Fibroblast of skin of scalp (primary cell): ENCODE results near the gene XRCC5.

Experiments used
- DNase-seq: peaks from one replicate; pipeline ENCODE4 v3.0.0-alpha.2; 2013

Gene XRCC5

DNA sequence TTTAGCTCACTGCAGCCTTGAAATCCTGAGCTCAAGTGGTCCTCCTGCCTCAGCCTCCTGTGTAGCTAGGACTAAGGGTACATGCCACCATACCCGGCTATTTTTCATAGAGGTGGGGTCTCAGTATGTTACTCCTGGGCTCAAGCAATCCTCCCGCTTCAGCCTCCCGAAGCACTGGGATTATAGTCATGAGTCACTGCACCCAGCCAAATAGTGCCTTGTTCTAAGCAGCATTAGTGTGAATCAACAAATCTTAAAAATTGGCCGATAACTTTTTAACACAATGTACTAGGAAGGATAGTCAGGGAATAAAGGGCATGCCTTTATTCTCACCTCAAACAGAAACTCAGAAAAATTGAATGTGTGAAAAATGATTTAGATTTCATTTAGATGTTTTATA is 51.6 kb downstream of the XRCC5 start:
- DNase-seq: no peak

DNA sequence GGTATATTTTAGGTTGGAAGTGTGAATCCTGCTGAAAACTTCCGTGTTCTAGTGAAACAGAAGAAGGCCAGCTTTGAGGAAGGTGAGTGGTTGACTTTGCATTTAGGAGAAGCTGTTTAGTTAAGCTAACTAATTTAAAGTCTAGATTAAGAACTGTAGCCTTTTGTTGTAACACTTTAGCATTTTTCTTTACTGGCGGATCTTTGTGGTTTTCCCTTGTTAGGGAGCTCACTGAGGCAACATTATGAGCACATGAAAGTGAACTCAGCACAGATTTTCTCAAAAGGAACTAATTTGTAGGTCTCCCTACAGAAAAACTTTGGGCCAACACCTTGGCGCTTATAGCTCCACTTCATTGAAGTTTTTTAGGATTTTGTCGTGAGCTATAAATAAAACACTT is 52.8 kb downstream of the XRCC5 start:
- DNase-seq: no peak

- no peak for DNase-seq
These were observed 54.4 kb downstream of the XRCC5 start for GRCh38 chr2:216163518-216163917.

DNA sequence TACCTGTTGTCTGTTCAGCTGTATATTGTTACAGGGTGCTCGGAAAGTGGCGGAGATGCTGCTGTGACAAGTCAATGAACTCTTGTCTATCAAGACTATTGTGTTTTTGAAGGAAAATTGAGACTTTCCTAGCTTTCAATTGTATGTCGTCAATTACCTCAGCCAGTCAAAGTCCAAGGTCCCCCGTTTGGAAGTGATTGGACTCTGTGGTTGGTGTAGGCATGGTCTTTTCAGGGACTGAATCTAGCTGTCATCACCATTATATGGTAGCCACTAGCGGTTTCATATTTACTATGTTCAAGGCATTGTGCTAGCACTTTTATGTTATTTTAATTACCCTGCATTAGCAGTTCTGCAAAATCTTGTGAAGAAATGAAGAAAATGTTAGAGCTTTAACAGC is 54.9 kb downstream of the XRCC5 start:
- DNase-seq: no peak

GRCh38 chr2:216164576-216164975 is 55.4 kb downstream of the XRCC5 start:
- no peak for DNase-seq

GRCh38 chr2:216165711-216166110 is 56.6 kb downstream of the XRCC5 start:
- no peak for DNase-seq

DNA sequence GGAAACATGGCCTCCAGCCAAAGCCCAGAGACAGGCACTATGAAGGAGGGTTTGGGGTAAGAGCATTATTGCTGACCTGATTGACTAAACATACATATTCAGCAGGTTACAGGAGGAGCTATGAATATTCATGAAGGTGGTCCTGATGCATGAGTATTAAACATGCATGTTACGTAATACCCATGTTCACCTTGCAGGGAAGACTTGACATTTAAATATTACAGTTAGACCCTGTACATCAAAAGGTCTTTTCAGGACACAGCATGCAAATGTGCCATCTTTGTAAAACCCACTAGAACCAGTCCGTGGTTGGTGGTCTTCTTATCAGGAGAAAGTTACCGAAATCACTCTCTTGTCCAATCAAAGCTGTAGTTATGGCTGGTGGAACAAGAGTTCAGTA is 59.9 kb downstream of the XRCC5 start:
- no peak for DNase-seq

- DNase-seq: no peak
These were observed 61.1 kb downstream of the XRCC5 start for GRCh38 chr2:216170076-216170763.

DNA sequence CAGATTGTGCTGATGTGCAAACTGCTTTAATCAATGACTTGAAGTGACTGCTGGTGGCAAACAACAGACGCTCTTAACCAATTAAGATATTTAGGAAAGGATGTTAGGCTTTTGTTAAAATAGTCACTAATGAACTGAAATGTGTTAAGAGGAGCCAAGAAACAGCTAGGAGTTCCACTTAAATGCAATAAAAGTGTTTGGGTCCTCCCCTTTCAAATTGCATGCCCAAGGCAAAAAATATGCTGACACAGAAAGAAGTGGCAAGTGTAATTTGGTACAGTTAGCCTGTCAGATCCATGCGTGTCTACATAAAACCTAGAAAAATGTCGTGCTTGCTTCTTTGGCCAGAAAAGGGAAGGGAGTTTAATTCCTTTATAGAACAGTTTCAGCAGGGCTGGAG is 61.9 kb downstream of the XRCC5 start:
- no peak for DNase-seq

DNA sequence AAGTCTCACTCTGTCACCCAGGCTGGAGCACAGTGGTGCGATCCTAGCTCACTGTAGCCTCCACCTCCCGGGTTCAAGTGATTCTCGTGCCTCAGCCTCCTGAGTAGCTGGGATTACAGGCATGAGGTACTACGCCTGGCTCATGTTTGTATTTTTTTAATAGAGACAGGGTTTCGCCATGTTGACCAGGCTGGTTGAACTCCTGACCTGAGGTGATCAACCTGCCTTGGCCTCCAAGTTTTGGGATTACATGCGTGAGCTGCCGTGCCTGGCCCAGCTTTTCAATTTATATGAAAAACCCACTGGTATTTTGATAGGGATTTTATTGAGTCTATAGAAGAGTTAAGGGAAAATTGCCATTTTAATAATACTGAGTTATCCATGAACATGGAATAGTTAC is 63.3 kb downstream of the XRCC5 start:
- no peak for DNase-seq

- peak; percentile 14 for DNase-seq
These were observed 69.9 kb downstream of the XRCC5 start for GRCh38 chr2:216179015-216179414.

GRCh38 chr2:216181351-216181750 is 72.2 kb downstream of the XRCC5 start:
- no peak for DNase-seq

DNA sequence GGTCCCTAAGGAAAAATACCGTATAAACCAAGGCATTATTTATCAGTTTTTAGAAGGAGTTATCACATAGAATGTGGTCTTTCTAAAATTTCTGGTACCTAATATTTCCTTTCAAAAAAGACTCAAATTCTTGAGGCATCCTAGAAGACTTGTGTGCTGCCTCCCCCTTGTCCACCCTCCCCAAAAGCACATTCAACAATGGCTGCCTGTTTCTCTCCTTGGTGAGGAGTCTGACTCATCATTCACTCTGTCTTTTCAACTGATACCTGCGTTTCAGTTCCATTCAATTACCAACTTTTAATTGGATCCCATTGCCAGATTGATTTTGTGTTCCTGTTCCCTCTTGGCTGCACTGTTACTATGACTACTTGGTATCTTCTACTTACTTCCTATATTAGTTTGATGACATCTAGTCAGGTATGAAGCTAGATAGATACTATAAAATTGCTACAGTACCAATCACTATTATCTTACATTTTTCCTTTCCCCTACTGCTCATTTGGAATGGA is 72.9 kb downstream of the XRCC5 start:
- no peak for DNase-seq

DNA sequence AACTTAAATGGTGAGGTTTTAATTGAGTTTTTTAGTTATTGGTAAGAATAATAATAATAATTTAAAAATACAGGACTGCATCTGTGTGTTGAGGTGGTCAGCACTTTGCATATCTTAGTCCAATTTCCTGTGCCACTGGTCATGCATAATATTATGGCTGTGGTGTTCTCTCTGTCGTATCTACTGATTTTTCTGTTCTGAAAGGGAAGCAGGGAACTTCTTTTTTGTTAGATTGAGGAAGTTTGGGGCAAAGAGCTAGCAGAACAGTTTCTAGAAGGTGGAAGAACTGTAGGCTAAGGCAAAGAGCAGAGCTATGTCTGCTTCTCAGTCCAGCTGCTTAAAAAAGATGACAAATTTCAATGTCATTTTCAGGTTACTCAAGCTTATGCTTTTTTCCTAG is 74.3 kb downstream of the XRCC5 start:
- no peak for DNase-seq

- no peak for DNase-seq
These were observed 79.4 kb downstream of the XRCC5 start for GRCh38 chr2:216188559-216188850.

- DNase-seq: peak; percentile 15
These were observed 79.8 kb downstream of the XRCC5 start for GRCh38 chr2:216188956-216189355.

GRCh38 chr2:216189410-216189809 is 80.3 kb downstream of the XRCC5 start:
- no peak for DNase-seq

DNA sequence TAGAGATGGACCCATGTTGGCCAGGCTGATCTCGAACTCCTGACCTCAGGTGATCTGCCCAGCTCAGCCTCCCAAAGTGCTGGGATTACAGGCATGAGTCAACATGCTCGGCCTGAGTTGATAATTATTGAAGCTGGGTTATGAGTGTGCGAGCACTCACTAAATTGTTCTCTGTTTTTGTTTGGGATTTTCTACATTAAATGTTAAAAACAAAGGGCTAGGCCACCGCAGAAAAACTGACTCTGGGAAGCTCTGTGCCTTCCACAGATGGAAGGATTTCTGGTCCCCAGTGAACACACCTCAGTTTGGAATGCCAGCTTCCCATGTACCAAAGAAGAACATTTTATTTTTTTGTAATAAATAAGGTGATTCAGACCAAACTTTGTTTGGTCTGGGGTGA is 83.0 kb downstream of the XRCC5 start:
- no peak for DNase-seq

GRCh38 chr2:216192931-216193330 is 83.8 kb downstream of the XRCC5 start:
- DNase-seq: no peak

- no peak for DNase-seq
These were observed 84.9 kb downstream of the XRCC5 start for GRCh38 chr2:216194013-216194412.

DNA sequence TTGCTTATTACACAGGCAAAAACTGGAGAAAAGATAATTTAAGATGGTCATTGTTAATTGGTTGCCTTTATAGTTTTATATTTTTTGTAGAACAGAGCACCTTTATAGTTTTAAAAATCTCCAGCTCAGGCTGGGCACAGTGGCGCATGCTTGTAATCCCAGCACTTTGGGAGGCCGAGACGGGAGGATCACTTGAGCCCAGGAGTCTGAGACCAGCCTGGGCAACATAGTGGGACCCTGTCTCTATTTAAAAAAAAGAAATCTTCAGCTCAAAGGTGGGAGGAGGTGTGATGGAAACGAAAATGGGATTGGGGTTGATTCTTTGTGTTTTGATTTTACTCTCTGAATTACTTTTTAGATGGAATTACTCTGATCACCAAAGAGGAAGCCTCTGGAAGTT is 85.4 kb downstream of the XRCC5 start:
- DNase-seq: no peak

DNA sequence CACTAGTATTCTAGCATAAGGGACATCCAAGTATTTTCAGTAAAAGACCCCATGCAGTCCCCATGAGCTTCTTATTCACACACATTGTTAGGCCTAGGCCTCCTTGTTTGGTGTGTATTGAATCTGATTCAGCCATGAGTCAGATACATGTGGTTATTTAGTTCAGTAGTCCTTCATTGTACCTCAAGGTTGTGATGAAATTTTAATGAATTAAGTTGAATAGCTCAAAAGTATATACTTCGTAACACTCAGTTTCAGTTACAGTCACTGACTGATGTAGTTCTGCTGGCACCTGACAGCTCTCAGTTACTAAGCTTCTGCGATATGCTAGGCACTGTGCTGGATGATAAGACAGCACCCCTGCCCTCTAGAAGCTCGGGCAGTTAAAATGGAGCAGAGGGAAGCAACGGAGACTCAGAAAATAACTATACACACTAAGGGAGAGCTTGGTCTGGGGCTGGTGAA is 86.4 kb downstream of the XRCC5 start:
- DNase-seq: peak; percentile 76

DNA sequence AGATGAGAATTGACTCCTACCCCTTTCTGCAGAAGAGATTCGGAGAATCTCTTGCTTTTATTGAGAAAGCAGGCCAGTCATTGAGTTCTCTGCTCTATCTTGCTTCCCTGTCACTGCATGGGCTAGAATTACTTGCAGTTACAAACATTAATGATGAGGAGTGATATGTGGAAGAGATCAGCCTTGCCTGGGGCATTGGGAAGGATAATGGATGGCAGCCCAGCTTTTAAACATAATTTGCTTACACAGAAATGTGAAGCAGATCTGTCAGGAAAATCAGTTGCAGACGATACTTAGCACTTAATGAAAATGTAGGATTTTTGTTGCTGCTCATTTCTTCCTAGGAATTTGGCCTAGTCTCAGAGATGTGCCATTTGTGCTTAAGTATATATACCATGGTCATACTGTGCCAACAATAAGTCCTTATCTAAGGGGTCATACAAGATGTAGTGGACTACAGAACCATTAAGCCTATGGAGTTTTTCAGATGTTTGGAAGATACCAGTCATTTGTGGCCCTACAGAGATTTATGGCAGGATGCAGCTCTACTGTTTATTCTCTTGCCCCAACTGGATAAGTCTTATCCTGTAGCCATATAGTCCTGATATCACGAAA is 92.7 kb downstream of the XRCC5 start:
- DNase-seq: no peak

DNA sequence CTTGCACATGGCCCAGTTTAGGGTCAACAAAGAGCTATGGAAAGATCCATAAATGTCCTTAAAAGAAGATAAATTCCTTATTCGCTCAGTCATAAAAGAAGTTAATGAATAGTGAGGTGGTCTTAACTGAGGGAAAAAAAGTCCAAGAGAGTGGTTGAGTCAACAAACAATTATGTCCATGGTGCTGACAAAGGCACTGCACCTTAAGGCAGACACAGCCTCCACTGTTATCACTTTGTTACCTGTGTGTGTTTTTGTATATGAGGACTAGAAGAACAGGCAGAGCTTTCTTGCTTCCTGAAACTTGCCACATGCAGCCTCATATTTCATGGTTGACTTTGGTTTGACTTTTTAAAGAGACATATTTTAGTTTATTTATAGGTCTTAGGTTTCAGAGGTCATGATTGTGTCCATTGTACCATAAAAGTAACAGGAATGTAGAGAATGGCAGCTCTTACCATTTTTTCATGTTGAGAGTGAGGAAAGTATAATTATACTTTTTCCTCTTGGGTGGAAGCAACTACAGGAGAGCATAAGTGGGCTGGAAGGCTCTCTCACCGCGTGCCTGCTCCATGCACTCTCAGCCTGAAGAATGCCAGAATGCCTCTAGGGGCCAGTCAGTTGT is 93.6 kb downstream of the XRCC5 start:
- DNase-seq: no peak
